Endothelial cell of umbilical vein (primary cell): ENCODE data around the gene ZER1. TPM values are rescaled to one million over a fixed set of nuclear protein-coding genes. Genes with fewer than 3 reads are reported as not detected.
A peak's percentile ranks its signal among the peaks of the same experiment; 100 is the strongest.

Source experiments
- BruUV-seq: library from RNA; stranded (reverse); fragments of 400-500 nt; replicated peaks from 2 replicates; lab custom pipeline; 2021; lab: Mats Ljungman, UMichigan
- CTCF ChIA-PET: fragments of 300-600, 350-600 bp; sonication (Branson Sonifier 250); formaldehyde crosslinking; loops from one replicate; lab custom pipeline; 2021; ENCODE audit warnings: antibody characterized with exemption, inconsistent platforms; lab: Charles Lee
- POLR2A ChIA-PET: fragments of 300-600, 350-600 bp; sonication (Branson Sonifier 250); formaldehyde crosslinking; loops from one replicate; lab custom pipeline; 2021; ENCODE audit warnings: antibody characterized with exemption, inconsistent platforms; lab: Charles Lee
- DNase-seq: peaks from one replicate; pipeline ENCODE4 v3.0.0-alpha.2; 2011; ENCODE audit warnings: low read depth, low spot score
- FAIRE-seq: peaks from 2 replicates; lab custom pipeline; 2011; peaks lifted over from hg19 to GRCh38; lab: Jason Lieb, UNC
- H2AFZ ChIP-seq: 2 replicates; pipeline ENCODE4 v1.6.0; 2012; ENCODE audit warnings: low read depth, low read length, control low read depth, inconsistent platforms
- H3K27ac ChIP-seq: 2 replicates; pipeline ENCODE4 v1.5.1; 2011; ENCODE audit warnings: low read depth, mild to moderate bottlenecking, control low read depth, low read length, moderate library complexity; ENCODE audit not compliant: insufficient read depth
- H3K27me3 ChIP-seq, 2 experiments: 2 replicates each; pipeline versions ENCODE4 v1.6.0 to v1.6.1; 2011; ENCODE audit warnings: low read length in 2 of 2, mixed read lengths in 1 of 2; ENCODE audit not compliant: control insufficient read depth in 2 of 2, insufficient read depth in 2 of 2
- H3K36me3 ChIP-seq, 2 experiments: 2 replicates in 1 of 2; 3 replicates in 1 of 2; pipeline ENCODE4 v1.5.1; 2011; ENCODE audit warnings: low read length in 2 of 2, mild to moderate bottlenecking in 1 of 2, moderate library complexity in 1 of 2; ENCODE audit not compliant: control insufficient read depth in 2 of 2, insufficient read depth in 2 of 2; ENCODE audit errors: extremely low read depth in 1 of 2
- H3K4me1 ChIP-seq: 3 replicates; pipeline ENCODE4 v1.5.1; 2011; ENCODE audit warnings: mild to moderate bottlenecking, low read length; ENCODE audit not compliant: control insufficient read depth, insufficient read depth; ENCODE audit errors: extremely low read depth
- H3K4me2 ChIP-seq: 2 replicates; pipeline ENCODE4 v1.6.1; 2011; ENCODE audit warnings: low read length, control low read depth, mixed read lengths; ENCODE audit not compliant: insufficient read depth
- H3K4me3 ChIP-seq, 3 experiments: fragments of 200-600 bp in 1 of 3; sonication (generic), shearing (Covaris generic) in 1 of 3; replicated peaks in 1 of 3; 2 replicates each; pipeline ENCODE4 v1.5.1; 2011 to 2016; ENCODE audit warnings: control low read depth in 3 of 3, low read length in 3 of 3, mild to moderate bottlenecking in 2 of 3, inconsistent platforms in 1 of 3, low read depth in 1 of 3, moderate library complexity in 1 of 3; ENCODE audit not compliant: insufficient read depth in 1 of 3
- H3K79me2 ChIP-seq: 2 replicates; pipeline ENCODE4 v1.6.0; 2012; ENCODE audit warnings: low read length, inconsistent platforms; ENCODE audit not compliant: control insufficient read depth, insufficient read depth
- H3K9ac ChIP-seq: replicated peaks from 2 replicates; pipeline ENCODE3; 2011; ENCODE audit warnings: low read length, control low read depth; ENCODE audit not compliant: insufficient read depth; ENCODE audit errors: extremely low read depth
- H3K9me1 ChIP-seq: replicated peaks from 3 replicates; pipeline ENCODE4 v1.6.0; 2011; ENCODE audit warnings: mild to moderate bottlenecking, low read length; ENCODE audit not compliant: control insufficient read depth, insufficient read depth; ENCODE audit errors: extremely low read depth
- H3K9me3 ChIP-seq: replicated peaks from 2 replicates; pipeline ENCODE4 v1.5.1; 2012; ENCODE audit warnings: low read length, inconsistent platforms; ENCODE audit not compliant: control insufficient read depth, insufficient read depth
- H4K20me1 ChIP-seq: replicated peaks from 2 replicates; pipeline ENCODE3; 2011; ENCODE audit warnings: mild to moderate bottlenecking, low read length; ENCODE audit not compliant: control insufficient read depth, insufficient read depth; ENCODE audit errors: extremely low read depth
- EZH2 ChIP-seq: IDR thresholded peaks from 2 replicates; pipeline ENCODE4 v1.6.1; 2012; ENCODE audit warnings: borderline replicate concordance, low read depth, mild to moderate bottlenecking, moderate library complexity, low read length, inconsistent platforms; ENCODE audit not compliant: severe bottlenecking
- FOS ChIP-seq: IDR thresholded peaks from 2 replicates; pipeline ENCODE4 v1.6.1; 2011; ENCODE audit warnings: mild to moderate bottlenecking, low read length, moderate library complexity, borderline replicate concordance; ENCODE audit not compliant: insufficient read depth
- GATA2 ChIP-seq: IDR thresholded peaks from 2 replicates; pipeline ENCODE4 v1.7.0; 2011; ENCODE audit warnings: low read depth, mild to moderate bottlenecking, moderate library complexity, mixed read lengths, low read length; ENCODE audit not compliant: insufficient read length, insufficient read depth
- JUN ChIP-seq: IDR thresholded peaks from 2 replicates; pipeline ENCODE4 v1.6.1; 2011; ENCODE audit warnings: borderline replicate concordance, low read depth; ENCODE audit not compliant: insufficient read length, insufficient read depth
- MYC ChIP-seq: IDR thresholded peaks from one replicate; pipeline ENCODE4 v1.6.1; 2011; ENCODE audit warnings: mild to moderate bottlenecking, low read depth, low read length
- POLR2A ChIP-seq: IDR thresholded peaks from 2 replicates; pipeline ENCODE4 v1.6.1; 2012; ENCODE audit warnings: low read depth, mild to moderate bottlenecking, control low read depth, low read length
- POLR2AphosphoS5 ChIP-seq: IDR thresholded peaks from 2 replicates; pipeline ENCODE4 v1.6.1; 2012; ENCODE audit warnings: low read depth, mild to moderate bottlenecking, control low read depth, low read length, moderate library complexity; ENCODE audit not compliant: insufficient read depth
- dilution Hi-C: fragments of 300-500 bp; cut with MboI; formaldehyde crosslinking; loops from one replicate; pipeline ENCODE4 v1.15.0; 2019; ENCODE audit warnings: low sequenced_read_pairs; ENCODE audit not compliant: extremely low pct_ligation_motif_present
- intact Hi-C: fragments of 100-400 bp; cut with micrococcal nuclease; formaldehyde crosslinking; loops from one replicate; pipeline ENCODE4 v1.10.0; 2022
- polyA plus RNA-seq, 4 experiments: library from polyadenylated mRNA; depleted of rRNA in 3 of 4; stranded (reverse) in 3 of 4; unstranded in 1 of 4; fragments of >200 nt; gene quantifications; 2 replicates each; pipeline versions ENCODE4 v1.2.1 to v1.2.3, GENCODE V29; 2011 to 2012; ENCODE audit warnings: missing spikeins in 1 of 4
- total RNA-seq: library from RNA; stranded (reverse); gene quantifications from 2 replicates; pipeline ENCODE4 v1.2.3, GENCODE V29; 2021
- TF ChIP-seq, protein P1 (sequence below): IDR thresholded peaks from 2 replicates; pipeline ENCODE4 v1.6.1; 2011; ENCODE audit not compliant: insufficient read depth, insufficient read length
- TF ChIP-seq, protein P2 (sequence below), 2 donors: IDR thresholded peaks; 1 replicate in 1 of 2; 2 replicates in 1 of 2; pipeline ENCODE4 v1.5.1; 2011; ENCODE audit warnings: low read length in 2 of 2, mild to moderate bottlenecking in 2 of 2, moderate library complexity in 2 of 2, control low read depth in 1 of 2, inconsistent platforms in 1 of 2, low read depth in 1 of 2; ENCODE audit not compliant: insufficient read depth in 1 of 2; ENCODE audit errors: extremely low read depth in 1 of 2

ZER1 gene
- total and polyA plus RNA-seq, 2 donors (not counting 3 experiments of a cell fraction or from before 2014, with no cell fraction given): 23.0 to 29.9 TPM

DNA sequence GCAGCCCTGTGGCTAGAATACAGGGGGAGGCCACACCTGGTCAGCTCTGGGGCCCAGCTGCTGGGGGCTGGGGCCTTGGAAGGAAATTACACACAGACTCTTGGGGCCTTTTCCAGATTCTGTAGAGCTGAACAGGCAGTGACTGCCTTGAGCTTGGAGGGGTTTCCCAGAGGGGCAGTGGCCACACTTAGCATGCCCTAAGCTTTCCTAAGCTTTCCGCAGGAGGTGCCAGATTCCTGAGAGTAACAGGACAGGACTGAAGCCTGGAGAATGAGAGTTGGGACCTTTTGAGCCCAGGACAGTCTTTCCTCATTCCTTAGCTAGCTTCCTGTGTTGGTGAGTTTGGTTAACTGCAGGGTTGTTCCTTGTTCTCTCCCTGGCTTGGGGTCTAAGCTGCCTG, 16.7 kb upstream of the ZER1 start:
- peak overlapping the region; percentile 71 for H3K4me2 ChIP-seq
- peak overlapping the region; percentile 35 for H3K9ac ChIP-seq
- H2AFZ ChIP-seq: no peak overlapping the region
- FAIRE-seq: no peak
- no TSS peak for BruUV-seq
- no peak for DNase-seq
- ChIA-PET CTCF (interaction anchor here (0.6 to 2.0 kb wide), 7 partner anchors 10 to 153 kb away, joined by 3 to 9 read pairs (median 5); partner anchors contain the start of genes ENDOG and PKN3), POLR2A (no interaction called here)
- peaks cover 13% of the 10 kb centered on the region for H3K79me2 ChIP-seq
- peaks cover 7 to 26% of the 10 kb centered on the region in 2 experiments for H3K36me3 ChIP-seq
- no peaks in the 10 kb centered on the region for H3K9me3 ChIP-seq
- no peaks in the 10 kb centered on the region for H4K20me1 ChIP-seq
- H3K9me1 ChIP-seq: no peaks in the 10 kb centered on the region
- H3K4me3 ChIP-seq: peak overlapping the region in 1 of 3 experiments; percentile 77
- intact Hi-C loops (loop anchor here (5.0 kb wide), 1 partner anchor 56 kb away; no protein-coding TSS in a partner anchor), dilution Hi-C loops (no loop called here)
- peaks cover 11% of the 10 kb centered on the region for H3K4me1 ChIP-seq
- no peaks in the 10 kb centered on the region for H3K27me3 ChIP-seq
- H3K27ac ChIP-seq: no peak overlapping the region
- TF ChIP-seq JUN (no peak), POLR2A (no peak), EZH2 (no peak), GATA2 (no peak), MYC (no peak), FOS (no peak), POLR2AphosphoS5 (no peak)
- TF ChIP-seq, protein P1, sequence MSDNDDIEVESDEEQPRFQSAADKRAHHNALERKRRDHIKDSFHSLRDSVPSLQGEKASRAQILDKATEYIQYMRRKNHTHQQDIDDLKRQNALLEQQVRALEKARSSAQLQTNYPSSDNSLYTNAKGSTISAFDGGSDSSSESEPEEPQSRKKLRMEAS: no peak
- TF ChIP-seq, protein P2, sequence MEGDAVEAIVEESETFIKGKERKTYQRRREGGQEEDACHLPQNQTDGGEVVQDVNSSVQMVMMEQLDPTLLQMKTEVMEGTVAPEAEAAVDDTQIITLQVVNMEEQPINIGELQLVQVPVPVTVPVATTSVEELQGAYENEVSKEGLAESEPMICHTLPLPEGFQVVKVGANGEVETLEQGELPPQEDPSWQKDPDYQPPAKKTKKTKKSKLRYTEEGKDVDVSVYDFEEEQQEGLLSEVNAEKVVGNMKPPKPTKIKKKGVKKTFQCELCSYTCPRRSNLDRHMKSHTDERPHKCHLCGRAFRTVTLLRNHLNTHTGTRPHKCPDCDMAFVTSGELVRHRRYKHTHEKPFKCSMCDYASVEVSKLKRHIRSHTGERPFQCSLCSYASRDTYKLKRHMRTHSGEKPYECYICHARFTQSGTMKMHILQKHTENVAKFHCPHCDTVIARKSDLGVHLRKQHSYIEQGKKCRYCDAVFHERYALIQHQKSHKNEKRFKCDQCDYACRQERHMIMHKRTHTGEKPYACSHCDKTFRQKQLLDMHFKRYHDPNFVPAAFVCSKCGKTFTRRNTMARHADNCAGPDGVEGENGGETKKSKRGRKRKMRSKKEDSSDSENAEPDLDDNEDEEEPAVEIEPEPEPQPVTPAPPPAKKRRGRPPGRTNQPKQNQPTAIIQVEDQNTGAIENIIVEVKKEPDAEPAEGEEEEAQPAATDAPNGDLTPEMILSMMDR (IDR thresholded peaks at IDR 0.05; ENCODE audit: extremely low read depth in 1 of 2, insufficient read depth in 1 of 2, low read depth in 1 of 2, low read length in 2 of 2): no peak
